NCI-H748 treated with DMSO at 0.1 percent for 48 hours (cell line): ENCODE results near the gene ZACN.

Experiments used
- DNase-seq: peaks from one replicate; lab custom pipeline; 2025; lab: John Stamatoyannopoulos, UW

Gene ZACN

GRCh38 chr17:76131692-76132573 lies 53.0 kb downstream of the ZACN start:
- DNase-seq: no peak
